ENCODE results near the gene SLC48A1.

Gene SLC48A1

DNA sequence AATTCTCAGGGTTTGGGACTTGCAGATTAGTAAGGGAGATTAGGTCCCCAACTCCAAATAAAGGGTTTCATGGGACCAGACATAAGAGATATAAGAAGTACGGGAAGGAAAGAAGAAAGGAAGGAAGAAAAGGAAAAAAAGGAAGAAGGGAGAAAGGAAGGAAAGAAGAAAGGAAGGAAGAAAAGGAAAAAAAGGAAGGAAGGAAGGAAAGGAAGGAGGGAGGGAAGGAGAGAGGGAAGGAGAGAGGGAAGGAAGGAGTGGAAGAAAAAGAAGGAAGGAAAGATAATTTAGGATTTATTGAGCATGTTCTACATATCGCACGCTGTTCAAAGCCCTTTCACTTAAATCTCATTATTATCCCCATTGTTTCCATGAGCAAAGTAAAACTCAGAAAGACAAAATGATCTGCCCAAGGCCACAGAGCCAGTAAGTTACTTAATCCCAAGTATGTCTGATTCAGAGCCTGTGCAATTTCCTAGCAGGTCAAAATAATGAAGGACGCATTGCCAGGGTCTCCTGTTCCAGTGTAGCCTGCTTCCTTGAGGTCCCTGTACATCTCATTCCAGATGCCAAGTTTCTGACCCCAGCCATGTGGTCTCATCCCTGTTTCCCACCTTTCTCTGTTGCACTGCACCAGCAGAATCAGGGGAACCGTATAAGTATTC is 50.5 kb downstream of the SLC48A1 start:
- TF ChIP-seq, protein P1, sequence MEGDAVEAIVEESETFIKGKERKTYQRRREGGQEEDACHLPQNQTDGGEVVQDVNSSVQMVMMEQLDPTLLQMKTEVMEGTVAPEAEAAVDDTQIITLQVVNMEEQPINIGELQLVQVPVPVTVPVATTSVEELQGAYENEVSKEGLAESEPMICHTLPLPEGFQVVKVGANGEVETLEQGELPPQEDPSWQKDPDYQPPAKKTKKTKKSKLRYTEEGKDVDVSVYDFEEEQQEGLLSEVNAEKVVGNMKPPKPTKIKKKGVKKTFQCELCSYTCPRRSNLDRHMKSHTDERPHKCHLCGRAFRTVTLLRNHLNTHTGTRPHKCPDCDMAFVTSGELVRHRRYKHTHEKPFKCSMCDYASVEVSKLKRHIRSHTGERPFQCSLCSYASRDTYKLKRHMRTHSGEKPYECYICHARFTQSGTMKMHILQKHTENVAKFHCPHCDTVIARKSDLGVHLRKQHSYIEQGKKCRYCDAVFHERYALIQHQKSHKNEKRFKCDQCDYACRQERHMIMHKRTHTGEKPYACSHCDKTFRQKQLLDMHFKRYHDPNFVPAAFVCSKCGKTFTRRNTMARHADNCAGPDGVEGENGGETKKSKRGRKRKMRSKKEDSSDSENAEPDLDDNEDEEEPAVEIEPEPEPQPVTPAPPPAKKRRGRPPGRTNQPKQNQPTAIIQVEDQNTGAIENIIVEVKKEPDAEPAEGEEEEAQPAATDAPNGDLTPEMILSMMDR (IDR thresholded peaks at IDR 0.05; ENCODE audit: insufficient read depth, low read length, poor library complexity, severe bottlenecking) = no peak
- no peaks in the 10 kb centered on the region for H3K36me3 ChIP-seq (ENCODE audit: control insufficient read depth, insufficient read depth, low read length)
- DNase-seq (ENCODE audit: extremely low read depth, insufficient read length) = no peak
- no peak overlapping the region for H3K4me3 ChIP-seq (replicated peaks; ENCODE audit: low read depth, low read length)
- no peaks in the 10 kb centered on the region for H3K27me3 ChIP-seq (replicated peaks; ENCODE audit: control insufficient read depth, insufficient read depth, low read length)

DNA sequence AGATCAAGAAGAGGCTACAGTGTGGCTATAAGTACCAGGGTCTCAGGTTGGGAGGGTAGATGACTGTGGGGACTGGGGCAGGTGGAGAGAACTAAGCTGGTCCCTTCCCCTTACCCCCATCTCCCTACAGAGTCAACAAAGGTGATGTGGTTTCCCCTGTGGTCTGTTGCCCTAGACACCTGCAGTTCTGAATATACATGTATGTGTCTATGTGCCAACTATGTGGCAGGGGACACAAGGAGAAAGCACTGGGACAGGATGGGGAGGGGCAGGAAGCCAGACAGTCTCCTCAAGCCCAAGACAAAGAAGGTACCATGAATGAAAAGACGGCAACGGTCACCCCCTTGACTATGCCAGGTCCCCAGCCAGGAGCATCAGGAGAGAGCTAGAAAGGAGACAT is 51.2 kb downstream of the SLC48A1 start:
- TF ChIP-seq, protein P1 (IDR thresholded peaks at IDR 0.05; ENCODE audit: insufficient read depth, low read length, poor library complexity, severe bottlenecking) = no peak
- H3K27me3 ChIP-seq (replicated peaks; ENCODE audit: control insufficient read depth, insufficient read depth, low read length) = no peaks in the 10 kb centered on the region
- no peak for DNase-seq (ENCODE audit: extremely low read depth, insufficient read length)
- H3K4me3 ChIP-seq (replicated peaks; ENCODE audit: low read depth, low read length) = no peak overlapping the region
- H3K36me3 ChIP-seq (ENCODE audit: control insufficient read depth, insufficient read depth, low read length) = no peaks in the 10 kb centered on the region

DNA sequence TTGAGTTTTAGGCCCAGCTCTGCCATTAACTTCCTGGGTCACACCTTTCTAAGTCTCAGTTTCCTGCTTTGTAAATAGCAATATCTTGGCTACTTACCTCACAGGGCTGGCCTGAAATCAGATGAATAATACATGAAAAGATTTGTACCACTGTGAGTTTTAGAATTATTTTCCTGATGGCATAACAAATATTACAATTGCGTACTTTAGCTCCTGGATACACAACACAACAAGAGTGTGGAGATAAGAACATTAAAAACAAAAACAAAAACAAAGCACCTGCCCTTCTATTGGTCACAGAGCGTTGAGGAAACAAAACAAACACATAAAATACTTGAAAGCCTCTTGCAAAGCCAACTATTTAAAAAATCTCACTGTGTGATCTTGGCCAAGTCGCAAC is 51.6 kb downstream of the SLC48A1 start:
- TF ChIP-seq, protein P1 (IDR thresholded peaks at IDR 0.05; ENCODE audit: insufficient read depth, low read length, poor library complexity, severe bottlenecking) = no peak
- no peak for DNase-seq (ENCODE audit: extremely low read depth, insufficient read length)
- no peaks in the 10 kb centered on the region for H3K36me3 ChIP-seq (ENCODE audit: control insufficient read depth, insufficient read depth, low read length)
- no peaks in the 10 kb centered on the region for H3K27me3 ChIP-seq (replicated peaks; ENCODE audit: control insufficient read depth, insufficient read depth, low read length)
- no peak overlapping the region for H3K4me3 ChIP-seq (replicated peaks; ENCODE audit: low read depth, low read length)

DNA sequence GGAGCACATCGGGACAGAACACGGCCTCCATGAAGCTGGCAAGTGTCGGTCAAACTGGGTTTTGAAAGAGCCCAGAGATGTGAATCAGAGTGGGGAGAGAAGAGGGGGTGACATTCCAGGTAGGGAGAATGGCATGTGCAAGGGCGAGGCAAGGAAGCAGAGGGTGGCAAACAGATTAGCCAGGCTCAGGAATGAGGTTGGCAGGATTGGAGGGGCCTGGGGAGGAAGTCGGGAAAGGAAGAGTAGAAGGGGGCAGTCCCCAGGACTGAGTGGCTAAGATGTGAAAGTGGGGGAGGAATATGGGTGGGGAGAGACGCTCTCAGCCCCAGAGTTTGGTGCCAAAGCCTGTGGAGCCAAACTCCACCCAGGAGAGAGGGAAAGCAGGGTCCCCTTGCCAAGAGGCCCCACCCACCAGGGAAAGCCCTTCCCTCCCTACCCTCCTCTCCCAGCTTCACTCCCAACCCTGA is 52.2 kb downstream of the SLC48A1 start:
- no peak for DNase-seq (ENCODE audit: extremely low read depth, insufficient read length)
- H3K36me3 ChIP-seq (ENCODE audit: control insufficient read depth, insufficient read depth, low read length) = no peaks in the 10 kb centered on the region
- TF ChIP-seq, protein P1 (IDR thresholded peaks at IDR 0.05; ENCODE audit: insufficient read depth, low read length, poor library complexity, severe bottlenecking) = no peak

DNA sequence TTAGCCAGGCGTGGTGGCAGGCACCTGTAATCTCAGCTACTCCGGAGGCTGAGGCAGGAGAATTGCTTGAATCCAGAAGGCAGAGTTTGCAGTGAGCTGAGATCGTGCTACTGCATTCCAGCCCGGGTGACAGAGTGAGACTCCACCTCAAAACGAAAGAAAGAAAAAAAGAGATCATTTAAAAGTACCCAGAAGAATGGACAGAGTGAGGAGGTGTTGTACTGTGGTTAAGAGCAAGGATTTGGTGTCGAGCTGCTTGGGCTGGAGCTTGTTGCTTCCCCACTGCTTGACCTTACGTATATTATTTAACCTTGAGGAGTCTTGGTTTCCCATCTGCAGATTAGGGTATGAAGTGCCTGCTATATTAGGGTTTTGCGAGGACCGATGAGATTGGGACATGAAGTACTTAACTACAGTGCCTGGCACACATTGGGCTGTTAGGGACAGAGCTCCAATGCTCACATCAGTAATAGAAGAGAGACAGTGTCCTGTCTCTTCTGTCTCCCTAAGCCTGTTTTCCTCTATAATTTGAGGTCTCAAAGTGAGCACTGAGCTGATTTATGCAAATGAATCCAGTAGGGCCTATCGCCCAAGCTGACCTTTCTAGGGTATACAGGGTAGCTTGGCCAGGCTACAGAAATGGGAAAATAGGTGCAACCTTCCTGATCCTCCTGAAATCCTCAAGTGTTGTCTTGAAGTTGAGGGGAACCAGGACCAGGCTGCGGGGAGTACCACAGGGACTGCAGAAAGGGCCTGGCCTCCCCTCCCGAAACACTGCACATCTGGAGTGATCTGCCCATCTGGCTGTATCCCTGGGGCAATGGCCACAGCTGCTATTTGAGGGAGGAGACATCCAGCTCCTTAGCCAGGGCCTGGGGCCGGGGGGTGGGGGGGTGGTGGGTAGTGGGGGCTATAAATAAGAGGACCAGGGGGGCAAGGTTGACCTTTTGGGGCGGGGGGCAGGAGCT is 55.3 kb downstream of the SLC48A1 start:
- Histone ChIP-seq H3K4me3 (replicated peaks; ENCODE audit: low read depth, low read length) (no peak overlapping the region), H3K27me3 (replicated peaks; ENCODE audit: control insufficient read depth, insufficient read depth, low read length) (no peaks in the 10 kb centered on the region), H3K36me3 (ENCODE audit: control insufficient read depth, insufficient read depth, low read length) (no peaks in the 10 kb centered on the region)
- TF ChIP-seq, protein P1 (IDR thresholded peaks at IDR 0.05; ENCODE audit: insufficient read depth, low read length, poor library complexity, severe bottlenecking) = no peak
- no peak for DNase-seq (ENCODE audit: extremely low read depth, insufficient read length)

More for the DNA sequence above, 52.2 kb downstream of the SLC48A1 start:
- no peak overlapping the region for H3K4me3 ChIP-seq (replicated peaks; ENCODE audit: low read depth, low read length)
- H3K27me3 ChIP-seq (replicated peaks; ENCODE audit: control insufficient read depth, insufficient read depth, low read length) = no peaks in the 10 kb centered on the region
